GM19043 (cell line): ENCODE data around the gene ADRA2B.
"Not testable (repeated sequence)": the region's sequence is repeated elsewhere in the genome, so short reads cannot be mapped to it uniquely, and the experiment has no call there.

Source experiments
- ATAC-seq: cut with Tn5 transposase; IDR thresholded peaks from one replicate; pipeline ENCODE4 v1.9.1; 2021; ENCODE audit warnings: low read depth; ENCODE audit not compliant: unreplicated experiment

Gene ADRA2B

GRCh38 chr2:96150791-96151594 is 34.6 kb upstream of the ADRA2B start:
- no peak for ATAC-seq

DNA sequence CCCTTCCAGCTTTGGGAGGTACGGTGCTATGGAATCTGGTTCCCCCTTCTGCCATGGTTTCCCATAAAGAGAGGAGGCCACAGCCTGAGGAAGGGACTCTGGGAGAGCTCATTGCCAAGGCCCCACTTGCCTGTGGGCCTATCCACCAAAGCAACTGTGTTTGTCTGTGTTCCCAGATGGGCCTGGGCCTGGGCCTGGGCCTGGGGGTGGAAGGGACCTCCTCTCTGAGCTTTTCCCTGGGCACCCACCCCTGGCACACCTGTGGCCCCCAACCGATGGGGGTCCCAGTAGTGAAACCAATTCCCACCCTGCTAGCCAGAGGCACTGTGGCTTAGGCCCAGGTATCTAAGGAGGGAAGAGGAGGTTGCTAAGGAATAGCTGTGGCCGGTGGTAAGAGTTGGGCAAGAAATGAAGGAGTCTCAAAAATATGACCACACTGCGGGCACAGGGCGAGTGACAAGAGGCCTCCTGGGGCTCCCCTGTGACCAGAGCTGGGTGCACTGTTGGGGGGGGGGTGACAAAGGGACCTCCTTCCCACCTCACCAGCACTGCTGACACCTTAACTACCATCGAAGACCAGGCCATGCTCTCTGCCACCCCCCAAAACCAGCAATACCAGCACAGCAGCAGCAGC is 33.8 kb upstream of the ADRA2B start:
- no peak for ATAC-seq

DNA sequence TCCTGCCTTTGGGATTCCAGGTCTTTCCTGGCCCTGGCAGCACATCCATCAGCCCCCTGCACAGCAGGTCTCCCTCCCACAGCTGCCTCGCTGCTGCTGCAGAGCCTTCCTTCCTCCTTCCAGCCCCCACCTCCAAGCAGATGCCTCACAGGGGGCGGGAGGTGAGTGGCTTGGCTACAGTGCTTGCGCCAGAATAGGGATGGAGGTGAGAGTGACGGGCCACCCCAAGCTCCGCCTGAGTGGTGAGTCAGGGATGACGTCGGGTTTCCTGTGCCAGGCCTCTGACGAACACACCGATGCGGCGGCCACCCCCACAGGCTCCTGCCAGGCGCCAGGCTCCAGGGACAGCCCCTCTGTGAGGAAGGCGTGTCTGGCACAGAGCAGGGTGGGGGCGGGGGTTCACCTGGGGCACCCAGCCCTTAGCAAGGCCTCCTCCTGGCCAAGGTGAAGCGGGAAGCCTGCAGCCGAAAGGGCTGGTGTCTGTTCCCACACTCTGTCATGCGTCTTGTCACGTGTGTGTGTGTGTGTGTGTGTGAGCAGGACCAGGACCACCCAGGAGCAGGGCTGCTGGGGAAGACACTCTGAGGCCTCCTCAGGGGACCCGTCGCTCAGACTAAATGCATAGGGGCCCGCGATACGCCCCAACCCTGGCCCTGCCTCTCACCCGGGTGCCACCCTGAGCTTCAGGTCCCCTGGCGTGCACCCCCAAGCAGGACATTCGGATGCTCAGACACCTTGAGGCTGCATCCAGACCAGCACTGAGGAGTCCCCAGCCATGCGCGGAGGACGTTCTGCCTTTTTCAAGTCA is 32.2 kb upstream of the ADRA2B start:
- peak; percentile 32 for ATAC-seq

- ATAC-seq = no peak
Observed at GRCh38 chr2:96147593-96148201, 31.3 kb upstream of the ADRA2B start.

DNA sequence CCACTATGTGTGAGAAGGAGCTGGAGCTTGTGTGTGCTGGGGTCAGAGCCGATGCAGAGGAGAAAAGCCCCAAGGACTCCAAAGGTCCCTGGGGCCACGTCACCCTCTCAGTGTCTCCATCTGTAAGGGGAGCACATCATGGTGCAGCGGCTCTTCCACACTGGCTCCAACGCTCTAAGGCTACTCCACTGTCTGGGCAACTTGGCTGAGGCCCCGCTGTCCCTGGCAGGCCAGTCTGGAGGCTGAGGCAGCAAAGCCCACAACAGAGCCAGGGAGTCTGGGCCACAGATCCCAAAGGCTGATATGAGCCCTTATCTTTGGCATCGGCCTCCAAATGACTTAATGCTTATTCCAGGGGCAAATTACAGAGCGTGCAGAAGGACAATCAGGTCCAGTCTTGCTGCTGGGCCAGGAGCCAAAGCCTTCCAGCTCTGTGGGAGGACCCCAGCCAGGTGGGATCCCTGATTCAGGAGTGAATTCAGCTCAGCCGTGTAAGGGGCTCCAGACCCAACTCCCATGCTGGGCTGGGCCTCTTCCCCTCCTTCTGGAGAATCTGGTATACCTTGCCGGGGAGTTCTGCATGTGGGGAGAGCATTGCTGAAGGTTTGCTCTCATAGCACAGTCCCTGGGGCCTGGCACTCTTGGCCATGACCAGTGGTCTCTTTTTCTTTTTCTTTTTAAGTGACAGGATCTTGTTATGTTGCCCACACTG is 30.7 kb upstream of the ADRA2B start:
- ATAC-seq = no peak

GRCh38 chr2:96146153-96146880 is 29.9 kb upstream of the ADRA2B start:
- ATAC-seq = no peak

- no peak for ATAC-seq
Observed at GRCh38 chr2:96145848-96146152, 29.4 kb upstream of the ADRA2B start.

DNA sequence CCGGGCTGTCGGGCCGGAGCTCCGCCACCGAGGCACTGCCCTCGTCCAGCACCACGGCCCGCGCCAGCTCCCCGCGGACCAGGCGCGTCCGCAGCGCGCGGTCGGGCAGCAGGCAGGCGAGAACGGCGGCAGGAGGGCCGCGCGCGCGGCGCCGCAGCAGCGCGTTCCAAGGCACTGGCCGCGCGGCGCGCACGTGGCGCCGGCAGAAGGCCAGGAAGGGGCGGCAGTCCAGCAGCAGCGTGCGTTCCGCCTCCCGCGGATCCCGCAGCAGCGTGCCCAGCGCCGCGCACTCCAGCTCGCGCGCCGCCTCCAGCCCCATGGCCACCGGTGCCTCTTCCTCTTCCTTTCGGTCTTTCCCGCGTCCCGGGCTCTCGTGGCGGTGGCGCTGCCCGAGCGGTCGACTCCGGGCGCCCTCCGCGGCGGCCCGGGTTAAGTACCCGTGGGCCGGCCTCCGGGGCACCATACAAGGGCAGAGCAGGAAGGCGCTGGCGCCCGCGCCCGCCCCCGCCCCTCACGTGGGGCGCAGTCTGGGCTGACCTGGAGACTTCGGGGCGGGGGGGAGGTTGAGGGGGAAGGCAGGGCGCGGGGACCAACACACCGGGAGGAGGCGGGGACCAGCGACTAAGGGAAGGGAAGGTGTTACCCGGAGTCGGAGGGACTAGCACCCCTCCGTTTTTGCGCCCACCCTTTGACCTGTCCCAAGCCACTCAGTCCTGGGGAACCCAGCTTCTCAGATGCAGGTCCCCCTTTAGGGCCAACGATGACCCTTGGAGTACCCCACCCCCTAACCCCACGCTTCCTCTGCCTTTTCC is 28.9 kb upstream of the ADRA2B start, which contains the start of gene DUSP2:
Gene DUSP2, minus strand, starts transcription at position 405 of the 812 bp plus-strand sequence. Its CDS starts 86 bp downstream, at position 319.
- ATAC-seq = peak; percentile 46

- no peak for ATAC-seq
Observed at GRCh38 chr2:96144481-96145035, 28.2 kb upstream of the ADRA2B start.

DNA sequence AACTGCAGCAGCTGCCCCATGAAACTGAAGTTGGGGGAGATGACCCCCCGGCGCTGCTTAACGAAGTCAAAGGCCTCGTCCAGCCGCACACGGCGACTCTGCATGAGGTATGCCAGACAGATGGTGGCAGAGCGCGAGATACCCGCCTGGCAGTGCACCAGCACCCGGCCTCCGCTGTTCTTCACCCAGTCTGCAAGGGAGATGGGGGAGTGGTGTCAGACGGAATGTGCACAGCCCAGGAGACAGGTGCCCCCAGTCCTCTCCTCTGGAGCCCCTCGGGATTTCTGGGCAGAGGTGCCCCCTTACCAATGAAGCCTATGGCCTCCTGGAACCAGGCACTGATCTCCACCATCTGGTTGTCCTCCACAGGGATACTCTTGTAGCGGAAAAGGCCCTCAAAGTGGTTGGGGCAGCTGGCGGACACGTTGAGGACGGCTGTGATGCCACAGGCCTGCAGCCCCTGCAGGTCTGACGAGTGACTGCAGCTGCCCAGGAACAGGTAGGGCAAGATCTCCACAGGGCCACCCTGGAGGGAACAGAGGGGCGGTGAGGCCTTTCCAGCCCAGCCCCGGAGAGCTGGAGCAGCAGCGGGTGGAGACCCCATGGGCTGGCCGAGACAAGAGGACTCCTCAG is 27.6 kb upstream of the ADRA2B start:
- no peak for ATAC-seq

GRCh38 chr2:96143231-96143847 is 27.0 kb upstream of the ADRA2B start:
- no peak for ATAC-seq

- no peak for ATAC-seq
Observed at GRCh38 chr2:96142217-96143113, 26.1 kb upstream of the ADRA2B start.

DNA sequence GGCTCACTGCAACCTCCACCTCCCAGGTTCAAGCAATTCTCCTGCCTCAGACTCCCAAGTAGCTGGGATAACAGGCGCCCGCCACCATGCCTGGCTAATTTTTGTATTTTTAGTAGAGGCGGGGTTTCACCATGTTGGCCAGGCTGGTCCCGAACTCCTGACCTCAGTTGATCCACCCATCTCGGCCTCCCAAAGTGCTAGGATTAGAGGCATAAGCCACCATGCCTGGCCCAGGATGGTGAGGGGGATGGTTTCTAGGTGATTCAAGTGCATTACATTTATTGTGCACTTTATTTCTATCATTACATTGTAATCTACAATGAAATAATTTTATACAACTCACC is 25.2 kb upstream of the ADRA2B start:
- not testable (repeated sequence) for ATAC-seq

- ATAC-seq = no peak
Observed at GRCh38 chr2:96140941-96141623, 24.7 kb upstream of the ADRA2B start.

DNA sequence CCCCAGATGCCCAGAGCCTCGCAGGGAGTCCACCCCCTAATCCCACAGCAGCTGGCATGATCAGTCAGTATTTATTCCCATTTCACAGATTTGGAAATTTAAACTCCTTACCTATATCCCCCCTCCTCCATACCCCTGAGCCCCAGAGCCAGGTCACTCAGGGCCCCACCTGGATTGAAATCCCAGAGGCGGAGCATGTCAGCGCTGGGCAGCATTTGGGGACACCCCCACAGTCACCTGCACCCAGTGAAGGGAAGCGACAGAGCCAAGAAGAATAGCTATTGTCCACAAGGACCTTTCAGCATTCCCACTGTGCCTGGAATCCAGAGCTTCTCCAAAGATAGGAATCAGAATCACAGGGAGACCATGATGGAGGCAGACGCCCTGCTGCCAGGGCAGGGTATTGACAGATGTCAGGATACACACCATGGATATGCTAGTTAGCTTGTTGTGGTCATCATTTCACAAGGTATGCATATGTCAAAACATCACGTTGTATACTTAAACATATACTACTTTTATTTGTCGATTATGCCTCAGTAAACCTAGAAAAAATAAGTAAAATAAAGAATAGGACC is 22.9 kb upstream of the ADRA2B start:
- no peak for ATAC-seq
